GM12878 (cell line): Measurements from ENCODE around the gene MYOCD. TPM values are rescaled to one million over a fixed set of nuclear protein-coding genes. Genes with fewer than 3 reads are reported as not detected.

ENCODE experiments used
- ATAC-seq: fragments of 200-7000 bp; cut with Tn5 transposase; 3 replicates; pipeline ENCODE4 v1.9.1; 2020; ENCODE audit warnings: mild to moderate bottlenecking, moderate library complexity
- BruUV-seq: library from RNA; stranded (reverse); fragments of 400-500 nt; replicated peaks from 2 replicates; lab custom pipeline; 2021; lab: Mats Ljungman, UMichigan
- CTCF ChIA-PET: fragments of 300-600 bp; sonication (Branson Sonifier 250); formaldehyde crosslinking; extraction: SDS; loops from one replicate; lab custom pipeline; 2021; ENCODE audit warnings: inconsistent platforms; lab: Yijun Ruan, JAX
- POLR2A ChIA-PET: fragments of 350-600 bp; formaldehyde crosslinking; extraction: SDS; loops from one replicate; lab custom pipeline; 2021; ENCODE audit warnings: inconsistent platforms; lab: Charles Lee
- RAD21 ChIA-PET: fragments of 300-600 bp; sonication (Branson Sonifier 250); formaldehyde crosslinking; loops from one replicate; lab custom pipeline; 2023; ENCODE audit warnings: antibody characterized with exemption; ENCODE audit not compliant: unreplicated experiment; lab: Charles Lee
- SMC1A ChIA-PET: fragments of 300-600 bp; sonication (Branson Sonifier 250); formaldehyde crosslinking; loops from one replicate; lab custom pipeline; 2023; ENCODE audit not compliant: unreplicated experiment, uncharacterized antibody; lab: Charles Lee
- DNase-seq: peaks from one replicate; pipeline ENCODE4 v3.0.0-alpha.2; 2011; ENCODE audit warnings: low read depth, low spot score
- FAIRE-seq: peaks from 3 replicates; lab custom pipeline; 2011; peaks lifted over from hg19 to GRCh38; lab: Jason Lieb, UNC
- H2AFZ ChIP-seq: 2 replicates; pipeline ENCODE4 v1.6.0; 2011; ENCODE audit warnings: low read depth, low read length, control low read depth; ENCODE audit not compliant: control insufficient read depth
- H3K27ac ChIP-seq: 2 replicates; pipeline ENCODE4 v1.5.1; 2011; ENCODE audit warnings: control low read depth; ENCODE audit not compliant: control insufficient read depth, insufficient read depth
- H3K27me3 ChIP-seq, 2 experiments: replicated peaks in 1 of 2; 2 replicates each; pipeline versions ENCODE4 v1.6.0 to v1.6.1; 2011; ENCODE audit warnings: low read length in 1 of 2; ENCODE audit not compliant: control insufficient read depth in 2 of 2, insufficient read depth in 2 of 2
- H3K36me3 ChIP-seq, 2 experiments: 2 replicates each; pipeline ENCODE4 v1.5.1; 2011; ENCODE audit warnings: low read length in 1 of 2; ENCODE audit not compliant: control insufficient read depth in 2 of 2, insufficient read depth in 2 of 2
- H3K4me1 ChIP-seq: 2 replicates; pipeline ENCODE4 v1.6.1; 2011; ENCODE audit warnings: mild to moderate bottlenecking, low read length, moderate library complexity, mixed read lengths; ENCODE audit not compliant: control insufficient read depth, insufficient read depth
- H3K4me2 ChIP-seq: 2 replicates; pipeline ENCODE4 v1.6.0; 2011; ENCODE audit warnings: control low read depth; ENCODE audit not compliant: control insufficient read depth, insufficient read depth
- H3K4me3 ChIP-seq: fragments of 200-600 bp; sonication (generic); 2 replicates; pipeline ENCODE4 v1.5.1; 2016
- H3K79me2 ChIP-seq: 2 replicates; pipeline ENCODE4 v1.6.0; 2011; ENCODE audit warnings: low read length; ENCODE audit not compliant: control insufficient read depth, insufficient read depth
- H3K9ac ChIP-seq: 2 replicates; pipeline ENCODE4 v1.8.0; 2011; ENCODE audit warnings: low read length, control low read depth, mixed read lengths; ENCODE audit not compliant: control insufficient read depth, insufficient read depth
- H3K9me3 ChIP-seq: replicated peaks from 3 replicates; pipeline ENCODE4 v1.5.1; 2011; ENCODE audit warnings: mild to moderate bottlenecking, low read length; ENCODE audit not compliant: control insufficient read depth, insufficient read depth
- H4K20me1 ChIP-seq: 2 replicates; pipeline ENCODE4 v1.6.0; 2011; ENCODE audit not compliant: control insufficient read depth, insufficient read depth
- BCLAF1 ChIP-seq: fragments of 450-650 bp; IDR thresholded peaks from 2 replicates; pipeline ENCODE4 v1.6.1; 2017; ENCODE audit warnings: antibody characterized with exemption, mild to moderate bottlenecking, moderate library complexity
- BRCA1 ChIP-seq: IDR thresholded peaks from 2 replicates; pipeline ENCODE4 v1.6.1; 2011; ENCODE audit warnings: low read depth, low read length, improper control_type of control experiment
- EED ChIP-seq: sonication (generic); IDR thresholded peaks from 2 replicates; pipeline ENCODE4 v1.6.1; 2016; ENCODE audit warnings: antibody characterized with exemption, low read depth
- IKZF2 ChIP-seq, 2 experiments: fragments of 450-650 bp; IDR thresholded peaks; 2 replicates each; pipeline ENCODE4 v1.6.1; 2017; ENCODE audit warnings: mild to moderate bottlenecking in 2 of 2, moderate library complexity in 2 of 2
- KAT2A ChIP-seq: conservative IDR thresholded peaks from 2 replicates; pipeline ENCODE4 v1.6.1; 2011; ENCODE audit warnings: low read depth, low read length; ENCODE audit not compliant: control insufficient read depth
- KLF5 ChIP-seq: fragments of 450-650 bp; IDR thresholded peaks from 2 replicates; pipeline ENCODE4 v1.6.1; 2014; ENCODE audit warnings: mild to moderate bottlenecking; ENCODE audit not compliant: partially characterized antibody
- NR2F1 ChIP-seq: fragments of 450-650 bp; conservative IDR thresholded peaks from 2 replicates; pipeline ENCODE4 v1.6.1; 2017; ENCODE audit warnings: mild to moderate bottlenecking
- PAX8 ChIP-seq: fragments of 450-650 bp; IDR thresholded peaks from 2 replicates; pipeline ENCODE4 v1.6.1; 2017; ENCODE audit warnings: mild to moderate bottlenecking, moderate library complexity
- RAD51 ChIP-seq: fragments of 450-650 bp; IDR thresholded peaks from 2 replicates; pipeline ENCODE4 v1.6.1; 2016; ENCODE audit warnings: moderate library complexity, mild to moderate bottlenecking, inconsistent platforms
- RB1 ChIP-seq: fragments of 450-650 bp; formaldehyde crosslinking; IDR thresholded peaks from 2 replicates; pipeline ENCODE4 v1.6.1; 2017; ENCODE audit warnings: mild to moderate bottlenecking, borderline replicate concordance
- RELB ChIP-seq: fragments of 450-650 bp; IDR thresholded peaks from 2 replicates; pipeline ENCODE4 v1.6.1; 2017; ENCODE audit warnings: low read depth, mild to moderate bottlenecking, moderate library complexity
- TAF1 ChIP-seq: IDR thresholded peaks from 2 replicates; pipeline ENCODE4 v1.6.1; 2011; ENCODE audit warnings: mild to moderate bottlenecking, low read depth, low read length, borderline replicate concordance
- TCF7 ChIP-seq: IDR thresholded peaks from 2 replicates; pipeline ENCODE4 v1.6.1; 2014; ENCODE audit warnings: antibody characterized with exemption, borderline replicate concordance
- ZBTB11 ChIP-seq: fragments of 450-650 bp; formaldehyde crosslinking; IDR thresholded peaks from 2 replicates; pipeline ENCODE4 v1.5.0; 2022; ENCODE audit warnings: mild to moderate bottlenecking, missing genetic modification characterization
- ZNF207 ChIP-seq: fragments of 450-650 bp; IDR thresholded peaks from 2 replicates; pipeline ENCODE4 v1.6.1; 2014; ENCODE audit warnings: antibody characterized with exemption, mild to moderate bottlenecking, borderline replicate concordance
- ZNF274 ChIP-seq: IDR thresholded peaks from one replicate; pipeline ENCODE4 v1.8.0; 2011; ENCODE audit not compliant: insufficient read length, insufficient read depth
- WGBS: methylation state at CpG from one replicate; pipeline ENCODE4 v1.1.6; 2016; ENCODE audit warnings: low lambda C conversion rate; ENCODE audit not compliant: insufficient replicate concordance, insufficient coverage; ENCODE audit errors: missing lambda C conversion rate; 5-methylcytosine and 5-hydroxymethylcytosine counted together
- in situ Hi-C: fragments of 300-500 bp; cut with MboI; formaldehyde crosslinking; loops from 9 replicates; pipeline ENCODE4 v1.14.3; 2018; ENCODE audit warnings: mixed read lengths
- intact Hi-C: fragments of 100-400 bp; cut with micrococcal nuclease; formaldehyde crosslinking; loops from one replicate; pipeline ENCODE4 v1.14.2; 2022; ENCODE audit not compliant: unreplicated experiment
- polyA plus RNA-seq, 11 experiments: library from polyadenylated mRNA; depleted of rRNA in 4 of 11; unstranded in 6 of 11; stranded (reverse) in 5 of 11; fragments of >200 nt; fragmentation: Nextera tagmentation in 4 of 11; fragmentation: Illumina TruSeq in 1 of 11; extraction: Ambion mirVana in 4 of 11; extraction: Trizol in 1 of 11; gene quantifications; 1 replicate in 1 of 11; 2 replicates in 10 of 11; pipeline versions ENCODE4 v1.2.1 to v1.2.3, GENCODE V29; 2011 to 2016; ENCODE audit warnings: inconsistent platforms in 2 of 11, missing spikeins in 2 of 11, low read depth in 1 of 11
- total RNA-seq, 4 experiments: library from RNA; depleted of rRNA in 3 of 4; stranded (reverse); fragments of >200 nt in 3 of 4; fragmentation: Illumina TruSeq in 1 of 4; extraction: Trizol in 1 of 4; gene quantifications; 2 replicates each; pipeline versions ENCODE4 v1.2.1 to v1.2.3, GENCODE V29; 2013 to 2021

The MYOCD gene
- total and polyA plus RNA-seq, 10 of the 15 experiments (the other 5 are each of a cell fraction or from before 2014, with no cell fraction given) = not detected

- ATAC-seq = no peak
- no TSS peak for BruUV-seq
- Histone ChIP-seq H3K79me2 (no peaks in the 10 kb centered on the region), H3K36me3 (no peaks in the 10 kb centered on the region), H4K20me1 (no peaks in the 10 kb centered on the region), H2AFZ (no peak overlapping the region), H3K9me3 (no peaks in the 10 kb centered on the region; the same call in 1 of the 3 replicates), H3K9ac (no peak overlapping the region), H3K27me3 (no peaks in the 10 kb centered on the region), H3K4me1 (peaks cover 6% of the 10 kb centered on the region; the same call in 1 of the 2 replicates), H3K27ac (no peak overlapping the region), H3K4me3 (no peak overlapping the region), H3K4me2 (peak overlapping the region; percentile 4; the same call in 1 of the 2 replicates)
- TF ChIP-seq BRCA1 = no peak
- no peak for TF ChIP-seq KLF5
- no peak for TF ChIP-seq ZBTB11 (CRISPR knock-in tag)
- TF ChIP-seq RELB = no peak
- TF ChIP-seq EED = no peak
- no peak for TF ChIP-seq RB1
- no peak for TF ChIP-seq PAX8
- no peak for TF ChIP-seq BCLAF1
- TF ChIP-seq IKZF2 (IDR thresholded peaks at IDR 0.05) = no peak
- no peak for TF ChIP-seq ZNF274
- no peak for TF ChIP-seq ZNF207
- no peak for TF ChIP-seq NR2F1
- no peak for TF ChIP-seq TCF7
- TF ChIP-seq RAD51 = no peak
- TF ChIP-seq KAT2A = no peak
- no peak for TF ChIP-seq TAF1
- DNase-seq = no peak
- RAD21 ChIA-PET = no interaction called here
- SMC1A ChIA-PET = no interaction called here
- in situ Hi-C loops = no loop called here
- FAIRE-seq = peak; percentile 77
- WGBS = 52% methylated on average over 3 of the region's 3 CpGs
- CTCF ChIA-PET = no interaction called here
- intact Hi-C loops = no loop called here
- POLR2A ChIA-PET = no interaction called here
These were observed 135.2 kb downstream of the MYOCD start for GRCh38 chr17:12800855-12801365.
